Iris pigment epithelial cell (primary cell): ENCODE measurements around the gene APOE.
A peak's percentile ranks its signal among the peaks of the same experiment; 100 is the strongest.
"Not testable (repeated sequence)": the region's sequence is repeated elsewhere in the genome, so short reads cannot be mapped to it uniquely, and the experiment has no call there.

Experiments
- DNase-seq: peaks from one replicate; pipeline ENCODE4 v3.0.0-alpha.2; 2011; ENCODE audit warnings: low read depth

APOE gene

DNA sequence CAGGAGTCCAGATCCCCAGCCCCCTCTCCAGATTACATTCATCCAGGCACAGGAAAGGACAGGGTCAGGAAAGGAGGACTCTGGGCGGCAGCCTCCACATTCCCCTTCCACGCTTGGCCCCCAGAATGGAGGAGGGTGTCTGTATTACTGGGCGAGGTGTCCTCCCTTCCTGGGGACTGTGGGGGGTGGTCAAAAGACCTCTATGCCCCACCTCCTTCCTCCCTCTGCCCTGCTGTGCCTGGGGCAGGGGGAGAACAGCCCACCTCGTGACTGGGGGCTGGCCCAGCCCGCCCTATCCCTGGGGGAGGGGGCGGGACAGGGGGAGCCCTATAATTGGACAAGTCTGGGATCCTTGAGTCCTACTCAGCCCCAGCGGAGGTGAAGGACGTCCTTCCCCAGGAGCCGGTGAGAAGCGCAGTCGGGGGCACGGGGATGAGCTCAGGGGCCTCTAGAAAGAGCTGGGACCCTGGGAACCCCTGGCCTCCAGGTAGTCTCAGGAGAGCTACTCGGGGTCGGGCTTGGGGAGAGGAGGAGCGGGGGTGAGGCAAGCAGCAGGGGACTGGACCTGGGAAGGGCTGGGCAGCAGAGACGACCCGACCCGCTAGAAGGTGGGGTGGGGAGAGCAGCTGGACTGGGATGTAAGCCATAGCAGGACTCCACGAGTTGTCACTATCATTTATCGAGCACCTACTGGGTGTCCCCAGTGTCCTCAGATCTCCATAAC lies at the start of gene APOE:
Gene APOE (plus strand): TSS at position 360 of the 724 bp plus-strand sequence. CDS start 829 bp downstream, outside the sequence.
- no peak for DNase-seq

DNA sequence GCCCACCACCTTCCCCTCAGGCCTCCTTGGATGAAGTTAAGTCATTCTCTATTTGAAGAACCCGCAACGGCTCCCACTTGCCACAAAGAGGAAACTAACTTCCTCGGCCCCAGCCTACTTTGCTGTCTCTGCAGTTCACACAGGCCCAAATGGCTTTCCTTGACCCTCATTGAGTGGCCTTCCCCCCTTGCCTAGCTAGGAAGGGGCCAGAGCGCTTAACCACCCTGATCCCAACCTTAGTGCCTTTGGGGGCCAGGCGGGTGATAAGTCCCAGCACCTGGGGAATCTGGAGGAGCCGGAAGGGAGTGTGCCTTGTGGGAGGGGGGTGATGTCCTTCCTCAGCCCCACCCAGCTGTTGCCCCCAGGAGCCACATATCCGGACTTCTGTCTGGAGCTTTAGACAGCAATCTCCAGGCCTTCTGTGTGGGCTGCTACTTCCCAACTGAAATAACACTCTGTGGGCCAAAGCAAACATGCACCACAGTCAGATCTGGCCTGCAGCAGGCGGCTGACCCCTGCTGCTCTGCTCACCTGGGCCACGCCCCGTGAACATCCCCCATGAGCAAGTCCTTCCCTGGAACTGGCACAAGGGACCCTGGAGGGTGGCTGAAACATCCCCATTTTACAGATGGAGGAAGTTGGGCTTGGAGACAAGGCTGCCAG lies 49.0 kb upstream of the APOE start:
- DNase-seq: peak; percentile 47

DNA sequence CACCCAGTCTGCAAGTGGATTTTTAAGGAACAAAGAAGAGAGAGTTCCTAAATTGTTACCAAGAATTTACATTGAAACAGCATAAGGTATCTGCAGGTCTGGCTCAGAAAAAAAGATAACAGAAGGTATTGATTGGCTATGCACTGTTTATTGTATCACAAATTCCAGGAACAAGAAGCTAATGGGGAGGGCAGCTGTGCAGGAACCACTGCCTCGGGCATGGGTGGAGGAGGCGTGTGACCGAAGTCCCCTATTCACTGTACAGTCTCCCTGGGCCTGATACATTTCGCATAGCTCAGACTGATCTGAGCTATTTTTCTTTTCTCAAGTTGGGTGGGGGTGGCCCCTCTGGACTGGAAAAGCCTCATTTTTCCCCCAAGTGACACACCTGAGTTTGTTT lies 47.8 kb upstream of the APOE start:
- no peak for DNase-seq

DNA sequence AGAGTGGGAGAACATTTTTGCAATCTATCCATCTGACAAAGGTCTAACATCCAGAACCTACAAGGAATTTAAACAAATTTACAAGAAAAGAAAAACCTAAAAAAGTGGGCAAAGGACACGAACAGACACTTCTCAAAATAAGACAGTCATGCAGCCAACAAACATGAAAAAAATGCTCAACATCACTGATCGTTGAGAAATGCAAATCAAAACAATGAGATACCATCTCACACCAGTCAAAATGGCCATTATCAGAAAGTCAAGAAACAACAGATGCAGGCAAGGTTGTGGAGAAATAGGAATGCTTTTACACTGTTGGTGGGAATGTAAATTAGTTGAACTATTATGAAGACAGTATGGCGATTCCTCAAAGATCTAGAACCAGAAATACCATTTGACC lies 44.0 kb upstream of the APOE start:
- not testable (repeated sequence) for DNase-seq

DNA sequence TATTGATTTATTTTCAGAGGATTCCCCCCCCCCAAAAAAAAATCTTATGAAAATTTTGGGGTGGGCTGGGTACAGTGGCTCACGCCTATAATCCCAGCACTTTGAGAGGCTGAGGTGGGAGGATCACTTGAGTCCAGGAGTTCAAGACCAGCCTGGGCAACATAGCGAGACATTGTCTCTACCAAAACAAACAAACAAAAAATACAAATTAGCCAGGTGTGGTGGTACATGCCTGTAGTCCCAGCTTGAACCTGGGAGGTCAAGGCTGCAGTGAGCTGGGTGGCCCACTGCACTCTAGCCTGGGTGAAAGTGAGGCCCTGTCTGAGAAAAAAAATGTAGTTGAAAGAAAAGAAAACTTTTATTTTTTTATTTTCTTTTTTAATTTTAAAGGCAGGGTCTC lies 41.6 kb upstream of the APOE start:
- DNase-seq: no peak

DNA sequence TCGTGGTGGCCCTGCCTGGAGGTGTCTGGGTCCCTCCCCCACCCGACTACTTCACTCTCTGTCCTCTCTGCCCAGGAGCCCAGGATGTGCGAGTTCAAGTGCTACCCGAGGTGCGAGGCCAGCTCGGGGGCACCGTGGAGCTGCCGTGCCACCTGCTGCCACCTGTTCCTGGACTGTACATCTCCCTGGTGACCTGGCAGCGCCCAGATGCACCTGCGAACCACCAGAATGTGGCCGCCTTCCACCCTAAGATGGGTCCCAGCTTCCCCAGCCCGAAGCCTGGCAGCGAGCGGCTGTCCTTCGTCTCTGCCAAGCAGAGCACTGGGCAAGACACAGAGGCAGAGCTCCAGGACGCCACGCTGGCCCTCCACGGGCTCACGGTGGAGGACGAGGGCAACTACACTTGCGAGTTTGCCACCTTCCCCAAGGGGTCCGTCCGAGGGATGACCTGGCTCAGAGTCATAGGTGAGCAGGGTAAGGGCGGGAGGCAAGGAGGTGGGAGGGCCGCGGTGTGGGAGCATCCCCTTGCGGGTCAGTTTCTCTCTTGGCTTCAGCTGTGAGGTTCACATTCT lies 40.3 kb upstream of the APOE start:
- DNase-seq: no peak

DNA sequence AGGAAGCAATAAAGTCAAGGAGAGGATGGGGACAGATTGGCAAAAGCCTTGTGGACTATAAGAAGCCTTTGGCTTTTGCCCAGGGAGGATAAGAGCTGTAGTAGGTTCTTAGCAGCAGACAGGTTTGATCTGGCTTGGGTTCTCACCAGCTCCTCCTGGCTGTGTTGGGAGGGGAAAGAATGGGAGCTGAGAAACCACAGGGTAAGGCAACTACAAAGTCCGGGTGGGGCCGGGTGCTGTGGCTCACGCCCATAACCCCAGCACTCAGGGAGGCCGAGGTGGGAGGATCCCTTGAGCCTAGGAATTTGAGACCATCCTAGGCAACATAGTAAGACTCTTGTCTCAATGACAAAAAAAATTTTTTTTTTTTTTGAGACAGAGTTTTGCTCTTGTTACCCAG lies 38.9 kb upstream of the APOE start:
- no peak for DNase-seq

DNA sequence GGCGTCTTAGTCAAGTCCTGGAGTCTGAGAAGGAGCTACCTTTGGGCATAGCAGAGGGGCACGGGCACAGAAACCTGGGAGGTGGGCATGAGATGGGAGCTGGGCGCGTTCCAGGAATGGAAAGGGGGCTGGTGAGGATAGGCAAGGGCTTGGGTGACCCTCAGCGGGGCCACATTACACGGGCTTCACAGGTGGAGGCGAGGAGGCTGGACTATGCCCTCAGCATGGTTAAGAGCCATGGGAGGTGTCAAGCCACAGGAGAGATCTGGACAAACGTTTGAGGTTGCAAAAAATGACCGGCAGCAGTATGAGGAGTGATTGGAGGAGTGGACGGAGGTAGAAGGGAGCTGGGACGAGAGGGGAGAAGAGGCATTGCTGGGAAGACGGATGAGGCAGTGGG lies 38.0 kb upstream of the APOE start:
- DNase-seq: no peak

DNA sequence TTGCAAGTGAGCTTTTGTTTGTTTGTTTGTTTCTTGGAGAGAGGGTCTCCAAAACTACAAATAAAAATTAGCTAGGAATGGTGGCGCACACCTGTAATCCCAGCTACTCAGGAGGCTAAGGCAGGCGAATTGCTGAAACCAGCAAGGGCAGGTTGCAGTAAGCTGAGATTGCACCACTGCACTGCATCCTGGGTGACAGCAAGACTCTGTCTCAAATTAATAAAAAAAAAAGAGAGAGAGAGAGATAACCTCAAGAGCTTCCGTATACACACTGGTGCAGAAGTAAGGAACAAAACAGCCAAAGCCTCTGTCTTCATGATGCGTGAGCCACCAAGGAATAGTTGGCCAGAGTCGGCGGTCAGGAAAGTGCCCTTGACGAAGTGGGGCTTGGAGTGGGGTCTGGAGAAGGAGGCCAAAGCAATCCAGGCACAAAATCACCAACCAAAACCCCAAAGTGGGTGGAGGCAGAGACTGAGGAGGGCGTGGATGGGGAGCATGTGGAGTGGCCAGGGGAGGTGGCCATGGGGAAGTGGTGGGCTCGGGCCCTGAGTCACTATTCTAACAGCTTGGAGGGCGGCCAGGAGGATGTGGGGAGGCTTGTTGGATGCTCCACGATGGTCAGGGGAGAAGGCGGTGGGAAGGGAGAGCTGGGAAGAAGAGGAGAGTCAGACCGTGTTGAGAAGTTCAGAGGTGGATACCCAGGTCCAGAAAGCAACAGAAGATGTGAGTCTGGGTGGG lies 35.7 kb upstream of the APOE start:
- DNase-seq: peak; percentile 89

DNA sequence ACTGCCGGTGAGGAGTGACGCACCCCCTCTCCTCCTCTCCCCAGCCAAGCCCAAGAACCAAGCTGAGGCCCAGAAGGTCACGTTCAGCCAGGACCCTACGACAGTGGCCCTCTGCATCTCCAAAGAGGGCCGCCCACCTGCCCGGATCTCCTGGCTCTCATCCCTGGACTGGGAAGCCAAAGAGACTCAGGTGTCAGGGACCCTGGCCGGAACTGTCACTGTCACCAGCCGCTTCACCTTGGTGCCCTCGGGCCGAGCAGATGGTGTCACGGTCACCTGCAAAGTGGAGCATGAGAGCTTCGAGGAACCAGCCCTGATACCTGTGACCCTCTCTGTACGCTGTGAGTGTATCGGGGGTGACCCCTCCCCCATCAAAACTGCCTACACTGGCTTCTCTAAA lies 33.8 kb upstream of the APOE start:
- DNase-seq: no peak

DNA sequence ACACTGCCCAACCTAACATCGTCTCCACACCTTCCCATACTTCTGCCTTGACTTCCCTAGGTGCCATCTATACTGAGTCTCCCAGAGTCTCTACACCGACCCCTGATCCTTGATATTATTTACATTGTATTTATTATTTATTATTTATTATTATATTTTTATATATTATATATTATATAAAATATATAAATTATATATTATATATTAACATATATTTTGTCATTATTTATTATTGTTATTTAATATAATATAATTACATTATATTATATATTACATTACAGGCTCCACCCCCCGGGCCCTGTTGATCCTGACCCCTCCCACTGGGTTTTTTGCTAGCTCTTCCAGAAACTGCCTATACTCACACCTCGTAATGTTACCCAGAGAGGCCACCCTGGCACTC lies 32.9 kb upstream of the APOE start:
- no peak for DNase-seq

DNA sequence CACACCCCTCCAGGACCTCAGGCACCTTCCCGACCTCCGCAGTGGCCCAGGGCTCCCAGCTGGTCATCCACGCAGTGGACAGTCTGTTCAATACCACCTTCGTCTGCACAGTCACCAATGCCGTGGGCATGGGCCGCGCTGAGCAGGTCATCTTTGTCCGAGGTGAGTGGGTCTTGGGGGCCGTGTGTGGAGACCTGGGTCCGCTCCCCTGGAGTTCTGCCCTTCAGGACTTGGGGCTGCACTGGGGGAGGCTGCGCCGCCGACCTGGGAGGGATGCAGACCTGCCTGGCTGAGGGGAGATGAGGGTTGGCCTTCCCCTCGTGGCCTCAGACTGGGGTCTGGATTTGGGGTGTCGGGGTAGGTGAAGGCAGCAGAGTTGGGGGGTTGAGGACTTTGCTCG lies 31.3 kb upstream of the APOE start:
- DNase-seq: no peak

DNA sequence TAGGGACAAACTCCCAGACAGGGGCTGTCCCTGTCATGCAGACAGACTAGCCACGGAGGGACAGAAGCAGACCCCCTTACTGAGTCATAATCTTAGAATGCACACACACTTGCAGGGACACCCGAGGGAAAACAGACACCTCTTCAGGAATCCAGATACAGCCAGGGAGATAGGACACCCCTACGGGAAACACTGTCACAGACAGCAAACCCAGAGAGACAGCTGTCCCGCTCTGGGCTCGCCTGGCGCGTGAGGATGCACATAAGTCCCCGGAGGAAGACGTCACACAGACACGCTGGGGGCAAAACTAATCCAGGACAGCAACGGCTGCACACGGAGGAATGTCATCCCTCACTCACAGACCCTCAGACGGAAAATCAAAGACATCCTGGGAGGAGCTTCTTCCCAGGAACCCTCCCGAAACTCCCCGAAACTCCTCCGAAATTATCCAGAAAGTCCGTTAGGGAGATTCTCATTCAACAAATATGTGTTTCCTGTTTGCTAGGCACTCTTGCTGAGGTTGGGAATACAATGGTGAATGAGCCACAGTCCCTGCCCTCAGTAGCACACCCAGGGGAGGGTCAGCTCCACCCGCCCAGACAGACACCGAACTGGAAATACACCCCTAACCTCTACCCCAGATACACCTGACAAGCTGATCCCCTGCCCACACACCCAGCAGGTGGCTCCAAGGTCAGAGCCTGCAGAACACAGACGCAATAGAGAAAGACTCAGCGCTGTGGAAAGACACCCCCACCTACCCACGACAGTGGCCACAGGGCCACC lies 29.7 kb upstream of the APOE start:
- peak; percentile 51 for DNase-seq

DNA sequence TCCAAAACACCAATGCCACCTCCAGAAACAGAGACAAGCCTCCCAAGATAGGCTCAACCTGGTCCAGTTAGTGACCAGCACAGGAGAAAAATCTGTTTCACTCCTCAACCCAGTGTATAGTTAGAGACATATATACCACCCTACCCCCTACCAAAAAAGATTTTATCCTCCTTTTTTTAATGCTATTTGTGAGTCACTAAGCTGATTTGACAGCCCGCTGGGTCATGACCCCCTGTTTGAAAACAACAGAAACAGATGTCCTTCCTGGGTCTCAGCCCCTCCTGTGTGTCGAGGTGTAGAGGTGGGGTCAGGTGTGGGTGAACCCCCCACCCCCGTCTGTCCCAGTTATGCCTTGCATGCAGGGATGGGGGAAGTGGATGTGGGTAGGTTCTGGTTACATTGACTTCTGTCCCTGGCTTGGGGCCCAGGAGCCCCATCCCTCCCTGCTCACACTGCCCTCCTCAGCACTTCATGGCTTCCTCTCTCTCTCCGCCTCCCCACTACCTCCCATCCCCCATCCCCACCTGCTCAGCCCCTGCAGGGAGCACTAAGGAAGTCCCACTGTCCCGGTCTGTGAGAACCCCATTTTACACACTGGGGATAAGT lies 28.6 kb upstream of the APOE start:
- DNase-seq: peak; percentile 32

DNA sequence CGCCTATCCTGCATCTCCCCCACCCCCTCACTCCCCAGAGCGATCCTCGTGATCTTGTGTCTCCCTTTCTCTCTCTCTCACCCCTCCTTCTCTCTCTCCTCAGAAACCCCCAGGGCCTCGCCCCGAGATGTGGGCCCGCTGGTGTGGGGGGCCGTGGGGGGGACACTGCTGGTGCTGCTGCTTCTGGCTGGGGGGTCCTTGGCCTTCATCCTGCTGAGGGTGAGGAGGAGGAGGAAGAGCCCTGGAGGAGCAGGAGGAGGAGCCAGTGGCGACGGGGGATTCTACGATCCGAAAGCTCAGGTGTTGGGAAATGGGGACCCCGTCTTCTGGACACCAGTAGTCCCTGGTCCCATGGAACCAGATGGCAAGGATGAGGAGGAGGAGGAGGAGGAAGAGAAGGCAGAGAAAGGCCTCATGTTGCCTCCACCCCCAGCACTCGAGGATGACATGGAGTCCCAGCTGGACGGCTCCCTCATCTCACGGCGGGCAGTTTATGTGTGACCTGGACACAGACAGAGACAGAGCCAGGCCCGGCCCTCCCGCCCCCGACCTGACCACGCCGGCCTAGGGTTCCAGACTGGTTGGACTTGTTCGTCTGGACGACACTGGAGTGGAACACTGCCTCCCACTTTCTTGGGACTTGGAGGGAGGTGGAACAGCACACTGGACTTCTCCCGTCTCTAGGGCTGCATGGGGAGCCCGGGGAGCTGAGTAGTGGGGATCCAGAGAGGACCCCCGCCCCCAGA lies 27.3 kb upstream of the APOE start:
- DNase-seq: no peak

DNA sequence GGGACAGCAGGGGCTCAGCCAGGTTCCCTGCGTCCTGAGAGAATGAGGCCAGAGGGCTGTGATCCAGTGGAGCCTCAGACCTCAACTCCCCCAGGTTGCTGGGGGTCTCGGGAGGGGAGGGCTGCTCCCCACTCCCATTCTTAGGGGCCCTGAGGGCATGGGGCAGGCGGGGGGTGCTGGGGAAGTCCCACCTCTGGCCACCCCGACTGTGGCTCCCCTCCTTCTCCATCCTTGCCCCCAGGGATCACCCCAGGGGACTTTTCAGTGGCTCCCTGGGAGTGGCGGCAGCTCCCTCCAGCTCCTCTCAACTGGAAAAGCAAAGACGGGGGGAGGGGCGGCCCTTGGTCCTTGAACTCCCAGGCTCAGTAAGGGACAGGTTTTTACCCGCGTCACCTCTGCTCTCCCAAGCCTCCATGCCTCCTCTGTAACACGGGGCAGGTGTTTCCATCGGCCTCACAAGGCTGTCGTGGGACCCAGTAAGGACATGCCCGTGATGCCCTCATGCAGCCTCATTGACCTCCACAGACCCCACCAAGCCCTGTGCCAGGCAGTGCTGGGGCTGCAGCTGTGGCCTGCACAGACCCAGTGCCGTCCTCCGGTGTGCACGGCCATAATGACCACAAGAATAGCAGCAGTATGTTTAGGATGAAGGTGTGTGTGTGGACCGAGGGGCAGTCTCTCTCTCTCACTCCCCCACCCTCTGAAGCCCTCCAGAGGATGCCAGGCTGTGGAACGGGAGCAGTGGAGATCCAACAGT lies 26.1 kb upstream of the APOE start:
- DNase-seq: no peak

DNA sequence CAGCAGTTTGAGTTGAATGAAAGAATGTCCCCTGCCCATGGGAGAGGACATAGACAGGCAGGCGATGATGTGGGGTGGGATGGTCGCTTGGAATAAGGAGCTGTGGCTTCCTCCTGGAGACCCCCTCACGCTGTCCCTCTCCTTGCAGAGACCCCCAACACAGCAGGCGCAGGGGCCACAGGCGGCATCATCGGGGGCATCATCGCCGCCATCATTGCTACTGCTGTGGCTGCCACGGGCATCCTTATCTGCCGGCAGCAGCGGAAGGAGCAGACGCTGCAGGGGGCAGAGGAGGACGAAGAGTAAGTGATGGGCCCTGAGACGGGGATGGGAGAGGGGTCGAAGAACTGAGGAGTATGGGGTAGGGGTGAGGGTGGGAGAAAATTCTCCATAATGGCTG lies 23.5 kb upstream of the APOE start:
- no peak for DNase-seq

DNA sequence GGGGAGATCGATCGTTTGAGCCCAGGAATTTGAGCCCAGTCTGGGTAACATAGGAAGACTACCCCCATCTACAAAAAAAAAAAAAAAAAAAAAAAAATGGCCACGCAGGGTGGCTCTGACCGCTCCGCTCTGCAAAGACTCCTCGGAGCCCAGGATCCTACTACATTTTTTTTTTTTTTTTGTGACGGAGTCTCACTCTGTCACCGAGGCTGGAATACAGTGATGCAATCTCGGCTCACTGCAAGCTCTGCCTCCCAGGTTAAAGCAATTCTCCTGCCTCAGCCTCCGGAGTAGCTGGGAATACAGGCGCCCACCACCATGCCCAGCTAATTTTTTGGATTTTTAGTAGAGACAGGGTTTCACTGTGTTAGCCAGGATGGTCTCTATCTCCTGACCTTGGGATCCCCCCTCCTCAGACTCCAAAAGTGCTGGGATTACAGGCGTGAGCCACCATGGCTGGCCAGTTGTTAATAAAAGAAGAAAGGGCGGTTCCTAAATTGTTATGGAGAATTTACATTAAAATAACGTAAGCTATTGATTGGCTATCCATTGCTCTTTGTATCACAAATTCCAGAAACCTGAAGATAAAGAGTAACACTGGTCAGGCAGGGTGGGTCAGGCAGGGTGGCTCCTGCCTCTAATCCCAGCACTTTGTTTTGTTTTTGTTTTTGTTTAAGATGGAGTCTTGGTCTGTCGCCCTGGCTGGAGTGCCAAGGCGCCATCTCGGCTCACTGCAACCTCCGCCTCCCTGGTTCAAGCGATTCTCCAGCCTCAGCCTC lies 22.8 kb upstream of the APOE start:
- not testable (repeated sequence) for DNase-seq

DNA sequence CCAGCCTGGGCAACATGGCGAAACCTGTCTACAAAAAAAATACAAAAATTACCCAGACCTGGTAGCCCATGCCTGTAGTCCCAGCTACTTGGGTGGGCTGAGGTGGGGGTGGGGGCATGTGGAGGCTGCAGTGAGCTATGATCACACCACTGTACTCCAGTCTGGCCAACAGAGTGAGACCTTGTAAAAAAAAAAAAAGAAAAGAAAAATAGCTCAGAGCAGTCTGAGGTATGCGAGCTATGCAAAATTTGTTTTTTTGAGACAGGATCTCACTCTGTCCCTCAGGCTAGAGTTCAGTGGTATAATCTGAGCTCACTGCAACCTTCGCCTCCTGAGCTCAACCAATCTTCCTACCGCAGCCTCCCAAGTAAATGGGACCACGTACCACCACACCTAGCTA lies 21.7 kb upstream of the APOE start:
- DNase-seq: peak; percentile 59
